ENCODE measurements around the gene RALGDS.
"Not testable (repeated sequence)": the region's sequence is repeated elsewhere in the genome, so short reads cannot be mapped to it uniquely, and the experiment has no call there.

RALGDS gene

DNA sequence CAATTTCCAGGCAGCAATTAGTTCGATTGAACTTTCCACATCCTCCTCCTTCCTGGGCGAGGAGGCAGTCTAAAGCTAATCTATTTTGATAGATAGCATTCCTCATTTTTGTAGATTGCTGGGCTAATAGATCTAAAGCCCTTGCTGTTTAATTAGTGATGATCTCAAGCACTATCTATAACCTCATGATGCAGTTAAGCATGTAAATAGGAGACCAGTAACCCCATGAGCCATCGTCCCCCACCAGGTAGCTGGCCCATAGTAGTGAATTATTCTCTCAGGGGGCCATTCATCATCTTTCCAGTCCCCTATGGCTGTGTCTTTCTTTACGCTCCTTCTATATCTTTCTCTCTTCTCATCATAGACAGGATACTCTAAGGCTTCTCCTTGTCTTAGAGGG lies 44.3 kb downstream of the RALGDS start:
- DNase-seq (ENCODE audit: low read depth in 1 of 2, low spot score in 1 of 2) = no peak
- in situ Hi-C loops (cut with HindIII; ENCODE audit: low pct_unique_long_range_greater_than_20kb, low sequenced_read_pairs) = no loop called here
- TF ChIP-seq JUND (IDR thresholded peaks at IDR 0.05; ENCODE audit: low read depth) = no peak

DNA sequence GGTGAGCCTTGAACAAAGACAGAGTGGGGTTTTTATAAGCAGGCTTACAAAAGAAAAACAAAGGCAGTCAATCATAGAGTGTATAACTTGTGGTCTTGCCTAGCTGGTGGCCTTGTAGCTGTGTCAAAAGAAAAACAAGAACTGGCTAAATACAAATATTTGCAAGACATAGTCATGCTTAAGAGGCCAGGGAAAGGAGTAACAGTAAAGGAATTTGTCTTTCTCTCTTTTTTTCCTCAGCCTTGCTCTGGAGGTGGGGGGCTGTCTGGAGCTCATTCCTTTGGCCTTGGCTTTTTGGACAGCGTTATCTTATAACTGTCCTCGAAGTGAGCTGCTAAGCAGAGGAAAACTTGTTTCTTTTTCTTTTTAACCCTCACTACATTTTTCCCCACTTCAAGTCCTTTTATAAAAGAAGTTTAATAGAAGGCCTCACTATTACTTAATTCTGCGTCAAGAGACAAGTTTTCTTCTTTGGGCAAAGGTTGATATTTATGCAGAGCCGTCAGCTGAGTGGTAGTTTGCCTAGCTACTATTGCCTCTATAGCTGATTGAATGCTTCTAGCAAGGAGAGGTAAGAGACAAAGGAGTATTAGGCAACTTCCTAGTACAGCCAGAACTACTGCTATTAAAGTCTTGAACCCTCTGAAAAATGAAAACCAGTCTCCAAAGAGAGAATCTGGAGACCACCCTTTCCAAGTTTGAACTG lies 45.0 kb downstream of the RALGDS start:
- DNase-seq (ENCODE audit: low read depth in 1 of 2, low spot score in 1 of 2) = no peak
- no peak for TF ChIP-seq JUND (IDR thresholded peaks at IDR 0.05; ENCODE audit: low read depth)
- in situ Hi-C loops (cut with HindIII; ENCODE audit: low pct_unique_long_range_greater_than_20kb, low sequenced_read_pairs) = no loop called here

DNA sequence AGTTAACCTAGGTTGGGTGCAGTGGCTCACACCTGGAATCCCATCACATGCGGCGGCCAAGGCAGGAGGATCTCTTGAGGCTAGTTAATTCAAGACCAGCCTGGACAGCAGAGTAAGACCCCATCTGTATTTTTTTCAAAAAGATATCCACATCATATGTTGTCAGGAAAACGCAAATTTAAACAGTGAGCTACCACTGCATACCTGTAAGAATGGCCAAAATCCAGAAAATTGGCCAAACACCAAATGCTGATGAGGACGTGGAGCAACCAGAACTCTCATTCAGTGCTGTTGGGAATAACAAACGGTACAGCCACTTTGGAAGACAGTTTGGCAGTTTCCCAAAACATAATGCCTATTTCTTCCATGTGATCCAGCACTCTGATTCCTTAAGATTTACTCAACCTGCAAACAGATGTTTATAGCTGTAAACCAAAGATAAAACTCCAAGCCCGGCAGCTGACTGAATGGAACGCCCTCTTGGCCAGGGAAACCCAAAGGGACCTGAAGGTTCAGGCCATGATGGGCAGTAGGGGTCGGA lies 46.9 kb downstream of the RALGDS start:
- TF ChIP-seq JUND (IDR thresholded peaks at IDR 0.05; ENCODE audit: low read depth) = no peak
- no peak for DNase-seq (ENCODE audit: low read depth in 1 of 2, low spot score in 1 of 2)
- in situ Hi-C loops (cut with HindIII; ENCODE audit: low pct_unique_long_range_greater_than_20kb, low sequenced_read_pairs) = no loop called here

DNA sequence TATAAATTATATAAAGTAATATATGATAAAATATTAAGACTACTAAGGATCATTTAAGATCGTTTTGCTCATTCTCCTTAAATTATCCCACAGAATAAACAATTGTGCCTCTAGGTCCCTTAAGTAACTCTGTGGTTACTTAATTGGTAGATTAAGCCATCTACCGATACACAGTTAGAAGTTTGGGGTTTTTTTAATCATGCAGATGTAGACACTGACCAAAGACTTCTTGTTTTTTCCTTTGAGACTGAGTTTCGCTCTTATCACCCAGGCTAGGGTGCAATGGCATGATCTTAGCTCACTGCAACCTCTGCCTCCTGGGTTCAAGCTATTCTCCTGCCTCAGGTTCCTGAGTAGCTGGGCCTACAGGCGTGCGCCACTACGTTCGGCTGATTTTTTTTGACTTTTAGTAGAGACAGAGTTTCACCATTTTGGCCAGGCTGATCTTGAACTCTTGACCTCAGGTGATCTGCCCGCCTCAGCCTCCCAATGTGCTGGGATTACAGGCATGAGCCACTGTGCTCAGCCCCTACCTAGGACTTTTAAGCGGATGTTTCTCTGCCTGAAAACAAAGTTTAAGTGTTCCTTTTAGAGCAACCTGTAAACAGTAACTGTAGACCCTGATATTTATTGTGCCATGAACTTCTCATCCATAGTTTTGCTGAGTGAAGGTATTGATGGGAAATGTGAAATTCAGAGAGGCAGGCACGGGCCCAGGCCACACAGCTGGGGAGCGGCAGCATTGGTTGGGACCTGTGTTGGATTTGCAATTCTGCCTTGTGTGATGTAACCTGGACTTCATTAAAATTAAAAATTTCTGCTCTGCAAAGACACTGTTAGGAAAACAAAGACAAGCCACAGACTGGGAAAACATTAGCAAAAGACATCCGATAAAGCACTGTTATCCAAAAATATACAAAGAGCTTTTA lies 47.7 kb downstream of the RALGDS start:
- no peak for TF ChIP-seq JUND (IDR thresholded peaks at IDR 0.05; ENCODE audit: low read depth)
- in situ Hi-C loops (cut with HindIII; ENCODE audit: low pct_unique_long_range_greater_than_20kb, low sequenced_read_pairs) = no loop called here
- DNase-seq (ENCODE audit: low read depth in 1 of 2, low spot score in 1 of 2) = no peak

DNA sequence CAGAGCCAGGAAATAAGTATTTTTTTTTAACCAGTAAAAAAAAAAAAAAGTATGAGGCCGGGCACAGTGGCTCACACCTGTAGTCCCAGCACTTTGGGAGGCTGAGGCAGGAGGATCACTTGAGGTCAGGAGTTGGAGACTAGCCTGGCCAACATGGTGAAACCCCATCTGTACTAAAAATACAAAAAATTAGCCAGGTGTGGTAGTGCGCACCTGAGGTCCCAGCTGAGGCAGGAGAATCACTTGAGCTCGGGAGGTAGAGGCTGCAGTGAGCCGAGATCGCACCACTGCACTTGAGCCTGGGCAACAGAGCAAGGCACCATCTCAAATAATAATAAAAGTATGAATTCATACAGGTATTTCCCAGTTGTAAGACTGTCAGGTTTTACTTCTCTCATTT lies 48.8 kb downstream of the RALGDS start:
- in situ Hi-C loops (cut with HindIII; ENCODE audit: low pct_unique_long_range_greater_than_20kb, low sequenced_read_pairs); DNase-seq (ENCODE audit: low read depth in 1 of 2, low spot score in 1 of 2): not testable (repeated sequence)

DNA sequence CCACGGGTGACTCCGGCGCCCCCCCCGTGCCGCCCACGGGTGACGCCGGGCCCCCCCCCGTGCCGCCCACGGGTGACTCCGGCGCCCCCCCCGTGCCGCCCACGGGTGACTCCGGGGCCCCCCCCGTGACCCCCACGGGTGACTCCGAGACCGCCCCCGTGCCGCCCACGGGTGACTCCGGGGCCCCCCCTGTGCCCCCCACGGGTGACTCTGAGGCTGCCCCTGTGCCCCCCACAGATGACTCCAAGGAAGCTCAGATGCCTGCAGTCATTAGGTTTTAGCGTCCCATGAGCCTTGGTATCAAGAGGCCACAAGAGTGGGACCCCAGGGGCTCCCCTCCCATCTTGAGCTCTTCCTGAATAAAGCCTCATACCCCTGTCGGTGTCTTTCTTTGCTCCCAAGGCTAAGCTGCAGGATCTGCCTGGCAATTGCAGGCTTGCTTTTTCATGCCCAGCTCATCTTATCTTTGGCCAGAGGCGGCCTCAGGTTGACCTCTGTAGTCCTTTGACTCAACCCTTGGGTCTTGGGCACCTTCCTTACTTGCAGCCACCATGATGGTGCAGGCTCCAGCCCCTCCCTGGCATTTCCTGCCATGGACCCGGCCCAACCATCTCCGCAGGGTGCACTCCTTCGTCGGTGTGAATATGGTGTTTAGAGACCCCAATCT lies 49.4 kb downstream of the RALGDS start:
- TF ChIP-seq JUND (IDR thresholded peaks at IDR 0.05; ENCODE audit: low read depth) = no peak
- no peak for DNase-seq (ENCODE audit: low read depth in 1 of 2, low spot score in 1 of 2)
- in situ Hi-C loops (cut with HindIII; ENCODE audit: low pct_unique_long_range_greater_than_20kb, low sequenced_read_pairs) = no loop called here

DNA sequence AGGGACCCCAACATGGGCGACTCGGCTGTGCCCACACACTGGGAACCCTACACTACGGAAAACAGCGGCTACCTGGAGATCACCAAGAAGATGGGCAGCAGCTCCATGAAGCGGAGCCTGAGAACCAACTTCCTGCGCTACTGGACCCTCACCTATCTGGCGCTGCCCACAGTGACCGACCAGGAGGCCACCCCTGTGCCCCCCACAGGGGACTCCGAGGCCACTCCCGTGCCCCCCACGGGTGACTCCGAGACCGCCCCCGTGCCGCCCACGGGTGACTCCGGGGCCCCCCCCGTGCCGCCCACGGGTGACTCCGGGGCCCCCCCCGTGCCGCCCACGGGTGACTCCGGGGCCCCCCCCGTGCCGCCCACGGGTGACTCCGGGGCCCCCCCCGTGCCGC lies 50.1 kb downstream of the RALGDS start:
- in situ Hi-C loops (cut with HindIII; ENCODE audit: low pct_unique_long_range_greater_than_20kb, low sequenced_read_pairs); DNase-seq (ENCODE audit: low read depth in 1 of 2, low spot score in 1 of 2): not testable (repeated sequence)

DNA sequence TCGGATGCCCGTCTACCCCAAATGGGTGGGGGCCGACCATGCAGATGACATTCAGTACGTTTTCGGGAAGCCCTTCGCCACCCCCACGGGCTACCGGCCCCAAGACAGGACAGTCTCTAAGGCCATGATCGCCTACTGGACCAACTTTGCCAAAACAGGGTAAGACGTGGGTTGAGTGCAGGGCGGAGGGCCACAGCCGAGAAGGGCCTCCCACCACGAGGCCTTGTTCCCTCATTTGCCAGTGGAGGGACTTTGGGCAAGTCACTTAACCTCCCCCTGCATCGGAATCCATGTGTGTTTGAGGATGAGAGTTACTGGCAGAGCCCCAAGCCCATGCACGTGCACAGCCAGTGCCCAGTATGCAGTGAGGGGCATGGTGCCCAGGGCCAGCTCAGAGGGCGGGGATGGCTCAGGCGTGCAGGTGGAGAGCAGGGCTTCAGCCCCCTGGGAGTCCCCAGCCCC lies 50.5 kb downstream of the RALGDS start:
- DNase-seq (ENCODE audit: low read depth in 1 of 2, low spot score in 1 of 2); in situ Hi-C loops (cut with HindIII; ENCODE audit: low pct_unique_long_range_greater_than_20kb, low sequenced_read_pairs): not testable (repeated sequence)

DNA sequence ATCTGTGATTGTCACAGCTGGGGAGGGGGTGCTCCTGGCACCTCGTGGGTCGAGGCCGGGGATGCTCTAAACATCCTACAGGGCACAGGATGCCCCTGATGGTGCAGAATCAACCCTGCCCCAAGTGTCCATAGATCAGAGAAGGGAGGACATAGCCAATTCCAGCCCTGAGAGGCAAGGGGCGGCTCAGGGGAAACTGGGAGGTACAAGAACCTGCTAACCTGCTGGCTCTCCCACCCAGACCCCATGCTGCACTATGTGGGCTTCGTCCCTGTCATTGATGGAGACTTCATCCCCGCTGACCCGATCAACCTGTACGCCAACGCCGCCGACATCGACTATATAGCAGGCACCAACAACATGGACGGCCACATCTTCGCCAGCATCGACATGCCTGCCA lies 52.6 kb downstream of the RALGDS start:
- in situ Hi-C loops (cut with HindIII; ENCODE audit: low pct_unique_long_range_greater_than_20kb, low sequenced_read_pairs); DNase-seq (ENCODE audit: low read depth in 1 of 2, low spot score in 1 of 2): not testable (repeated sequence)

DNA sequence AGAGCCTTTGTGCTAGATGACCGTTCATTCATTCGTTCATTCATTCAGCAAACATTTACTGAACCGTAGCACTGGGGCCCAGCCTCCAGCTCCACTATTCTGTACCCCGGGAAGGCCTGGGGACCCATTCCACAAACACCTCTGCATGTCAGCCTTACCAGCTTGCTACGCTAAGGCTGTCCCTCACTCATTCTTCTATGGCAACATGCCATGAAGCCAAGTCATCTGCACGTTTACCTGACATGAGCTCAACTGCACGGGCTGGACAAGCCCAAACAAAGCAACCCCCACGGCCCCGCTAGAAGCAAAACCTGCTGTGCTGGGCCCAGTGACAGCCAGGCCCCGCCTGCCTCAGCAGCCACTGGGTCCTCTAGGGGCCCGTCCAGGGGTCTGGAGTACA lies 53.2 kb downstream of the RALGDS start:
- in situ Hi-C loops (cut with HindIII; ENCODE audit: low pct_unique_long_range_greater_than_20kb, low sequenced_read_pairs) = no loop called here
- DNase-seq (ENCODE audit: low read depth in 1 of 2, low spot score in 1 of 2) = no peak
- no peak for TF ChIP-seq JUND (IDR thresholded peaks at IDR 0.05; ENCODE audit: low read depth)

DNA sequence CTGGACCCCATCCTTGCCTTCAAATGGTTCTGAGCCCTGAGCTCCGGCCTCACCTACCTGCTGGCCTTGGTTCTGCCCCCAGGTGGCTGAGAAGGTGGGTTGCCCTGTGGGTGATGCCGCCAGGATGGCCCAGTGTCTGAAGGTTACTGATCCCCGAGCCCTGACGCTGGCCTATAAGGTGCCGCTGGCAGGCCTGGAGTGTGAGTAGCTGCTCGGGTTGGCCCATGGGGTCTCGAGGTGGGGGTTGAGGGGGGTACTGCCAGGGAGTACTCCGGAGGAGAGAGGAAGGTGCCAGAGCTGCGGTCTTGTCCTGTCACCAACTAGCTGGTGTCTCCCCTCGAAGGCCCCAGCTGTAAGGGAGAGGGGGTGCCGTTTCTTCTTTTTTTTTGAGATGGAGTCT lies 54.0 kb downstream of the RALGDS start:
- DNase-seq (ENCODE audit: low read depth in 1 of 2, low spot score in 1 of 2) = no peak
- in situ Hi-C loops (cut with HindIII; ENCODE audit: low pct_unique_long_range_greater_than_20kb, low sequenced_read_pairs) = no loop called here
- no peak for TF ChIP-seq JUND (IDR thresholded peaks at IDR 0.05; ENCODE audit: low read depth)

DNA sequence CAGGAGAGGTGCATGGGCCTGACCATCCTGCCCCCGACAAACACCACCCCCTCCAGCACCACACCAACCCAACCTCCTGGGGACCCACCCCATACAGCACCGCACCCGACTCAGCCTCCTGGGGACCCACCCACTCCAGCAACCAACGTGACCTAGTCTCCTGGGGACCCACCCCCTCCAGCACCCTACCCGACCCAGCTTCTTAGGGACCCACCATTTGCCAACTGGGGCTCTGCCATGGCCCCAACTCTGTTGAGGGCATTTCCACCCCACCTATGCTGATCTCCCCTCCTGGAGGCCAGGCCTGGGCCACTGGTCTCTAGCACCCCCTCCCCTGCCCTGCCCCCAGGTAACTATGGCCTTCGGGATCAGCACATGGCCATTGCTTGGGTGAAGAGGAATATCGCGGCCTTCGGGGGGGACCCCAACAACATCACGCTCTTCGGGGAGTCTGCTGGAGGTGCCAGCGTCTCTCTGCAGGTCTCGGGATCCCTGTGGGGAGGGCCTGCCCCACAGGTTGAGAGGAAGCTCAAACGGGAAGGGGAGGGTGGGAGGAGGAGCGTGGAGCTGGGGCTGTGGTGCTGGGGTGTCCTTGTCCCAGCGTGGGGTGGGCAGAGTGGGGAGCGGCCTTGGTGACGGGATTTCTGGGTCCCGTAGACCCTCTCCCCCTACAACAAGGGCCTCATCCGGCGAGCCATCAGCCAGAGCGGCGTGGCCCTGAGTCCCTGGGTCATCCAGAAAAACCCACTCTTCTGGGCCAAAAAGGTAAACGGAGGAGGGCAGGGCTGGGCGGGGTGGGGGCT lies 54.7 kb downstream of the RALGDS start:
- in situ Hi-C loops (cut with HindIII; ENCODE audit: low pct_unique_long_range_greater_than_20kb, low sequenced_read_pairs) = no loop called here
- DNase-seq (ENCODE audit: low read depth in 1 of 2, low spot score in 1 of 2) = no peak
- TF ChIP-seq JUND (IDR thresholded peaks at IDR 0.05; ENCODE audit: low read depth) = no peak
